ENCODE measurements around the gene S1PR2. TPM values are rescaled to one million over a fixed set of nuclear protein-coding genes. Genes with fewer than 3 reads are reported as not detected.
A peak's percentile ranks its signal among the peaks of the same experiment; 100 is the strongest.

S1PR2 gene
- total and polyA plus RNA-seq, 7 donors: 0.17 to 2.0 (median 1.1) TPM

DNA sequence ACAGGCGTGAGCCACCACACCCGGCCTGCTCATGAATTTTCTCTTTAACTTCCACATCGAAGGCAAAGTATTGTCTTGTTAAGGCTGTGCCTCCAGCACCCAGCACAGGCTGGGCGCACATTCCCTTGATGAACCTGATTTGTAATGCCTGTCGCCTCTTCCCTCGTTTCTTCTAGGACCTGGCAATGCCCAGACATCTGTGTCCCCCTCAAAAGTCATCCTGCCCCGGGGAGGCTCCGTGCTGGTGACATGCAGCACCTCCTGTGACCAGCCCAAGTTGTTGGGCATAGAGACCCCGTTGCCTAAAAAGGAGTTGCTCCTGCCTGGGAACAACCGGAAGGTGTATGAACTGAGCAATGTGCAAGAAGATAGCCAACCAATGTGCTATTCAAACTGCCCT, 43.5 kb upstream of the S1PR2 start:
- peaks cover 14% of the 10 kb centered on the region for H3K4me1 ChIP-seq
- intact Hi-C loops (cut with DNase I): loop anchor here in 1 of 2 donors (5.0 kb wide), 1 partner anchor 58 kb away; the partner anchor contains the start of gene RAVER1
- H3K27me3 ChIP-seq (ENCODE audit: insufficient read depth in 3 of 3, low read length in 2 of 3): peaks cover 0 to 21% (median 1%) of the 10 kb centered on the region in 3 donors
- 77 to 86% (median 82%) methylated on average over 10 of the region's 10 CpGs for WGBS, 3 donors
- ATAC-seq: no peak
- no peak overlapping the region for H3K27ac ChIP-seq
- H3K4me3 ChIP-seq: no peak overlapping the region
- H3K9me3 ChIP-seq: no peaks in the 10 kb centered on the region
- no peak for DNase-seq
- TF ChIP-seq, protein P1, sequence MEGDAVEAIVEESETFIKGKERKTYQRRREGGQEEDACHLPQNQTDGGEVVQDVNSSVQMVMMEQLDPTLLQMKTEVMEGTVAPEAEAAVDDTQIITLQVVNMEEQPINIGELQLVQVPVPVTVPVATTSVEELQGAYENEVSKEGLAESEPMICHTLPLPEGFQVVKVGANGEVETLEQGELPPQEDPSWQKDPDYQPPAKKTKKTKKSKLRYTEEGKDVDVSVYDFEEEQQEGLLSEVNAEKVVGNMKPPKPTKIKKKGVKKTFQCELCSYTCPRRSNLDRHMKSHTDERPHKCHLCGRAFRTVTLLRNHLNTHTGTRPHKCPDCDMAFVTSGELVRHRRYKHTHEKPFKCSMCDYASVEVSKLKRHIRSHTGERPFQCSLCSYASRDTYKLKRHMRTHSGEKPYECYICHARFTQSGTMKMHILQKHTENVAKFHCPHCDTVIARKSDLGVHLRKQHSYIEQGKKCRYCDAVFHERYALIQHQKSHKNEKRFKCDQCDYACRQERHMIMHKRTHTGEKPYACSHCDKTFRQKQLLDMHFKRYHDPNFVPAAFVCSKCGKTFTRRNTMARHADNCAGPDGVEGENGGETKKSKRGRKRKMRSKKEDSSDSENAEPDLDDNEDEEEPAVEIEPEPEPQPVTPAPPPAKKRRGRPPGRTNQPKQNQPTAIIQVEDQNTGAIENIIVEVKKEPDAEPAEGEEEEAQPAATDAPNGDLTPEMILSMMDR (IDR thresholded peaks at IDR 0.05): no peak
- peaks cover 0 to 8% of the 10 kb centered on the region in 2 donors for H3K36me3 ChIP-seq (ENCODE audit: insufficient read depth in 1 of 2, low read depth in 1 of 2)

DNA sequence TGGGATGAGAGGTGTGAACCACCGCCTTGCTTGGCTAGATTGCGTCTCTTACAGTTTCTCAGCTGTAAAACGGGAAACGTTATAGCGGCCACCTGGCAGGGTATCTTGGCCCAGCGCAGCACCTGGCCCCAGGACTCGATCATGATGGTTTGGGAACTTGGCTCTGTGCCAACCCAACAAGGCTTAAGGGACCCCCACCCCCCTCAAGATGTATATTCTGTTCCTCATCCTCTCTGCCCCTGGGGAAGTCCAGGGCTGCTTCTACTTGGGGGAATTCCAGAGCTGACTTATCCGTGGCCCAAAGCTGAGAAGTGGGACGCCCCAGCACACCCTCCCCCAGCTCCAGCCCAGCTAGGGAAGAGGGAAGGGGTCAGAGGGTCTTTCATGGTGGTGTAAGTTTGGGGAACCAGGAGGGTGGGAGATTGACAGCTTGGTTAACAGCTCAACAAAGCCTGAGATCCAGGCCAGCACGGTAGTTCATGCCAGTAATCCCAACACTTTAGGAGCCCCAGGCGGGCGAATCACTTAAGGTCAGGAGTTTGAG, 40.5 kb upstream of the S1PR2 start:
- TF ChIP-seq, protein P1 (IDR thresholded peaks at IDR 0.05): no peak
- intact Hi-C loops (cut with DNase I): loop anchor here in 1 of 2 donors (5.0 kb wide), 1 partner anchor 61 kb away; the partner anchor contains the start of gene RAVER1
- peaks cover 16% of the 10 kb centered on the region for H3K4me1 ChIP-seq
- H3K36me3 ChIP-seq (ENCODE audit: insufficient read depth in 1 of 2, low read depth in 1 of 2): peaks cover 0 to 8% of the 10 kb centered on the region in 2 donors
- H3K9me3 ChIP-seq: no peaks in the 10 kb centered on the region
- DNase-seq (no peak), ATAC-seq (peak in 1 of 4 donors; percentile 3)
- H3K27ac ChIP-seq: peak overlapping the region; percentile 72
- WGBS, 3 donors: 23 to 29% (median 26%) methylated on average over 12 of the region's 12 CpGs
- peak overlapping the region; percentile 66 for H3K4me3 ChIP-seq
- peaks cover 0 to 22% (median 1%) of the 10 kb centered on the region in 3 donors for H3K27me3 ChIP-seq (ENCODE audit: insufficient read depth in 3 of 3, low read length in 2 of 3)

DNA sequence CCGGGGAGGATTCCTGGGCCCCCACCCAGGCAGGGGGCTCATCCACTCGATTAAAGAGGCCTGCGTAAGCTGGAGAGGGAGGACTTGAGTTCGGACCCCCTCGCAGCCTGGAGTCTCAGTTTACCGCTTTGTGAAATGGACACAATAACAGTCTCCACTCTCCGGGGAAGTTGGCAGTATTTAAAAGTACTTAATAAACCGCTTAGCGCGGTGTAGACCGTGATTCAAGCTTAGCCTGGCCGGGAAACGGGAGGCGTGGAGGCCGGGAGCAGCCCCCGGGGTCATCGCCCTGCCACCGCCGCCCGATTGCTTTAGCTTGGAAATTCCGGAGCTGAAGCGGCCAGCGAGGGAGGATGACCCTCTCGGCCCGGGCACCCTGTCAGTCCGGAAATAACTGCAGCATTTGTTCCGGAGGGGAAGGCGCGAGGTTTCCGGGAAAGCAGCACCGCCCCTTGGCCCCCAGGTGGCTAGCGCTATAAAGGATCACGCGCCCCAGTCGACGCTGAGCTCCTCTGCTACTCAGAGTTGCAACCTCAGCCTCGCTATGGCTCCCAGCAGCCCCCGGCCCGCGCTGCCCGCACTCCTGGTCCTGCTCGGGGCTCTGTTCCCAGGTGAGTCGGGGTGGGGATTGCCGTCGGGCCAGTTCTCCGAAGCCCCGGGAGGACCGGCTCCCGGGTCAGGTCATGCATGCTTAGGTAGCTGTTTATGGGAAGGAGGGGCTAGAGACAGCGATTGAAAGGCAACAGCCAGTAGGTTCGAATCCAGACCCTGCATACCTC, 39.7 kb upstream of the S1PR2 start, which contains the start of gene ICAM1:
Gene ICAM1, plus strand, starts transcription at position 505 of the 779 bp plus-strand sequence. Its CDS starts 40 bp downstream, at position 545.
- H3K4me3 ChIP-seq: peak within 1 kb of the TSS; percentile 66
- TF ChIP-seq, protein P1 (IDR thresholded peaks at IDR 0.05): no peak
- ATAC-seq: peak; percentile 54 to 83 (median 64)
- WGBS, 3 donors: 2% methylated on average over 41 to 51 of the region's 51 CpGs
- peaks cover 0 to 22% (median 1%) of the 10 kb centered on the region in 3 donors for H3K27me3 ChIP-seq (ENCODE audit: insufficient read depth in 3 of 3, low read length in 2 of 3)
- peak; percentile 85 to 89 for DNase-seq
- H3K9me3 ChIP-seq: no peaks in the 10 kb centered on the region
- peaks cover 16% of the 10 kb centered on the region for H3K4me1 ChIP-seq
- peak within 1 kb of the TSS; percentile 72 for H3K27ac ChIP-seq
- intact Hi-C loops (cut with DNase I): loop anchor here in 1 of 2 donors (5.0 kb wide), 1 partner anchor 61 kb away; the partner anchor contains the start of gene RAVER1
- peaks cover 0 to 8% of the 10 kb centered on the region in 2 donors for H3K36me3 ChIP-seq (ENCODE audit: insufficient read depth in 1 of 2, low read depth in 1 of 2)

DNA sequence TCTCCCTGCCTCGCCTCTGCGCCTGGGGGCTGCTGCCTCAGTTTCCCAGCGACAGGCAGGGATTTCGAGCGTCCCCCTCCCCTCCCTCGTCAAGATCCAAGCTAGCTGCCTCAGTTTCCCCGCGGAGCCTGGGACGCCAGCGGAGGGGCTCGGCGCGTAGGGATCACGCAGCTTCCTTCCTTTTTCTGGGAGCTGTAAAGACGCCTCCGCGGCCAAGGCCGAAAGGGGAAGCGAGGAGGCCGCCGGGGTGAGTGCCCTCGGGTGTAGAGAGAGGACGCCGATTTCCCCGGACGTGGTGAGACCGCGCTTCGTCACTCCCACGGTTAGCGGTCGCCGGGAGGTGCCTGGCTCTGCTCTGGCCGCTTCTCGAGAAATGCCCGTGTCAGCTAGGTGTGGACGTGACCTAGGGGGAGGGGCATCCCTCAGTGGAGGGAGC, 39.1 kb upstream of the S1PR2 start:
- H3K9me3 ChIP-seq: no peaks in the 10 kb centered on the region
- ATAC-seq (peak; percentile 55 to 66 (median 58)), DNase-seq (peak; percentile 69 to 84)
- H3K4me1 ChIP-seq: peaks cover 16% of the 10 kb centered on the region
- peak overlapping the region; percentile 72 for H3K27ac ChIP-seq
- H3K4me3 ChIP-seq: peak overlapping the region; percentile 66
- H3K36me3 ChIP-seq (ENCODE audit: insufficient read depth in 1 of 2, low read depth in 1 of 2): peaks cover 0 to 5% of the 10 kb centered on the region in 2 donors
- WGBS, 3 donors: 2 to 3% (median 3%) methylated on average over 33 to 37 of the region's 37 CpGs
- H3K27me3 ChIP-seq (ENCODE audit: insufficient read depth in 3 of 3, low read length in 2 of 3): peaks cover 0 to 22% (median 1%) of the 10 kb centered on the region in 3 donors
- intact Hi-C loops (cut with DNase I): loop anchor here in 1 of 2 donors (5.0 kb wide), 1 partner anchor 62 kb away; the partner anchor contains the start of gene RAVER1
- TF ChIP-seq, protein P1 (IDR thresholded peaks at IDR 0.05): no peak

Data from psoas muscle (tissue), 8 donors.